Mesodermal cell (in vitro differentiated cells): ENCODE data around the gene UBE2Z.

Experiments
- H3K27ac ChIP-seq: 2 replicates; pipeline ENCODE4 v1.7.0; 2013; ENCODE audit warnings: mild to moderate bottlenecking, low read depth, low read length, moderate library complexity; ENCODE audit not compliant: severe bottlenecking
- H3K36me3 ChIP-seq: 2 replicates; pipeline ENCODE4 v1.7.1; 2013; ENCODE audit warnings: mild to moderate bottlenecking, low read length, moderate library complexity; ENCODE audit not compliant: control insufficient read depth, insufficient read depth
- H3K4me1 ChIP-seq: one replicate; pipeline ENCODE4 v1.7.1; 2013; ENCODE audit warnings: mild to moderate bottlenecking, low read length; ENCODE audit not compliant: insufficient read depth, control insufficient read depth, poor library complexity, severe bottlenecking
- H3K4me3 ChIP-seq: 2 replicates; pipeline ENCODE4 v1.7.0; 2013; ENCODE audit warnings: low read length, control low read depth, mild to moderate bottlenecking; ENCODE audit not compliant: insufficient read depth, poor library complexity, severe bottlenecking; ENCODE audit errors: extremely low read depth
- H3K9me3 ChIP-seq: 2 replicates; pipeline ENCODE4 v1.7.1; 2013; ENCODE audit warnings: mild to moderate bottlenecking, low read length, moderate library complexity; ENCODE audit not compliant: control insufficient read depth
- WGBS, 2 experiments: methylation state at CpG; one replicate each; pipeline ENCODE4 v1.1.5; 2013; ENCODE audit warnings: missing lambda C conversion rate in 2 of 2; ENCODE audit not compliant: insufficient coverage in 2 of 2; 5-methylcytosine and 5-hydroxymethylcytosine counted together

UBE2Z gene

DNA sequence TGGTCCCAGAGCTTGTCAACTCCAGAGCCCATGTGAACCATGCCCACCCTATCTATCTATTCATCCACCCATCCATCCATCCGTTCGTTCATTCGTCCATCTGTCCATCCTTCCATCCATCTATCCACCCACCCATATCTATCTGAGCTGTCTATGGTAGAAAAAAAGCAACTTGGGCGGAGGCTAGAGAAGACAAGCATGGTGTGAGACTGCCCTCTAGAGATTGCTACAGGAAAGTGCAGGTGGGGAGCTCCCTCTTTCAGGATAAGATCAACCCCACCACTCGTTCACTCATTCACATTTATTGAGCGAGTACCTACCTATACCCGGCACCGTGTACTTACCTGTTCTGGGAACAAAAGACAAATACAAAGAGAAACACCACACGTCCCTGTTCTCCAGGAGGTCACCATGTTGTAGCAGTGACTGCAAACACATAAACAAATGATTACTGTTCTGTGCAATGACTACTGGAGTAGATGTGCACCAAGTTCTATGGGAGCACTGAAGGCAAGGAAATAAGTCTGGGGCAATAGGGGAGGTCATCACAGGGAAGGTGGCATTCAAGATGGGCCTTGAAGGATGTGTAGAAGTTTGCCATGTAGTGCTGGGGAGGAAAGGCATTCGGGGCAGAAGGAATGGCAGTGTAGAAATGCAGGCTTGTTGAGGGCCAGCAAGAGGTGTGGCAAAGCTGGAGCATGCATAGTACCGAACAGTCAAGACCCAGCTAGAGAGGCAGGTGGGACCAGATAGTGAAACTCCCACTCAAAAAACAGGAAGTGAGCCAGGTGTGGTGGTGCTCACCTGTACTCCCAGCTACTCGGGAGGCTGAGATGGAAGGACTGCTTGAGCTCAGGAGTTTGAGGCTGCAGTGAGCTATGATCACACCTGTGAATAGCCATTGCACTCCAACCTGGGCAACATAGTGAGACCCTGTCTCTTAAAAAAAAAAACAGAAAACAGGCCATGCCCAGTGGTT, 29.0 kb upstream of the UBE2Z start:
- H3K27ac ChIP-seq, result no peak overlapping the region
- no peaks in the 10 kb centered on the region for H3K4me1 ChIP-seq
- H3K4me3 ChIP-seq, result no peak overlapping the region
- no peaks in the 10 kb centered on the region for H3K36me3 ChIP-seq
- no peaks in the 10 kb centered on the region for H3K9me3 ChIP-seq
- 36 to 54% methylated on average over 5 to 6 of the region's 12 CpGs for WGBS, 2 experiments

DNA sequence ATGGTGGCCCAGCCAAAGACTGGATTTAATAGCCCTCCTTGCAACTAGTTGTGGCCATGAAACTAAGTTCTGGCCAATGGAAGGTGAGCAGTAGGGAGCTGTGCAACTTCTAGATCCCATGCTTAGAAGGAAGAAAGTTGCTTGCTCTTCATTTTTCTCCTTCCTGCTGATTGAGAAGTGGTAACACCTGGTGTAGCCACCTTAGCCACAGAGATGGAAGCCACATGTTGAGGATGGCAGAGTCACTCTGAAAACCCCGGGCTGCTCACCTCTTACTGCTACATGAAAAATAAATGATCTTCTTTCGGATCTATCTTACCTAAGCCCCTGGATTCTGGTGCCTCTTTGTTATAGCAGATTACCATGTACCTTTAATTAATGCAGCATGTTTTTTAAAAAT, 25.9 kb upstream of the UBE2Z start:
- Histone ChIP-seq H3K27ac (no peak overlapping the region), H3K4me1 (peaks cover 5% of the 10 kb centered on the region), H3K9me3 (no peaks in the 10 kb centered on the region), H3K36me3 (no peaks in the 10 kb centered on the region), H3K4me3 (no peak overlapping the region)
- 100% methylated on average over 1 of the region's 2 CpGs; no CpG with 5 or more reads in 1 of the 2 experiments for WGBS, 2 experiments

DNA sequence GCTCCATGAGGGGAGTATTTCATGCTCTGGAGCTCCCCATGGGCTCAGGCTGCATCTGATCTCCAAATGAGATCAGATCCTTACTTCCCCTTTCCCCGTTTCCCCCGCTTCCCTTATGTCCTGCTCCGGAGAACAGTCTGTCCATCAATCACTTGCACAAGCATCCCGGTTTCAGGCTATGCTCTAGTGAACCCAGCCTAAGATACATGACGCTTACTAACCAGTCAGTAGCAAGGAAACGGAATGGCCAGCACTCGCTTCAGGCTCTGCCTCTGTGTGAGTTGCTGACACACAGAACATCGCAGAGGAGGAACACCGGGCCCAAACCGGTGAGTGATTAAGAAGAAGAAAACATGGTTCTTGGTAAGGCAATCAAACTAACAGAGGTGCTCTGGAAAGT, 25.0 kb upstream of the UBE2Z start:
- Histone ChIP-seq H3K9me3 (no peaks in the 10 kb centered on the region), H3K36me3 (no peaks in the 10 kb centered on the region), H3K4me3 (no peak overlapping the region), H3K27ac (no peak overlapping the region), H3K4me1 (peaks cover 5% of the 10 kb centered on the region)
- WGBS, 2 experiments, result 91 to 94% methylated on average over 10 of the region's 10 CpGs

DNA sequence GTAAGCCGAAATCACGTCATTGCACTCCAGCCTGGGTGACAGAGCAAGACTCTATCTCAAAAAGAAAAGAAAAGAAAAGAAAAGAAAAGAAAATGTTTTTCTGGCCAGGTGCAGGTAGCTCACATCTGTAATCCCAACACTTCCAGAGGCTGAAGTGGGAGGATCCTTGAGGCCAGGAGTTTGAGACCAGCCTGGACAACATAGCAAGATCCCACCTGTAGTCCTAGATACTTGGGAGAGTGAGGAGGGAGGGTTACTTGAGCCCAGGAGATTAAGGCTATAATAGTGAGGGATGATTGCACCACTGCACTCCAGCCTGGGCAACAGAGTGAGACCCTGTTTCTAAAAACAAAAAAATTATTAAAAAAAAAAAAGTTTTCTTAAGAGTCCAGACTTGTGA, 18.1 kb upstream of the UBE2Z start:
- no peak overlapping the region for H3K4me3 ChIP-seq
- H3K36me3 ChIP-seq, result peaks cover 10% of the 10 kb centered on the region
- 82 to 91% methylated on average over 2 of the region's 2 CpGs for WGBS, 2 experiments
- H3K4me1 ChIP-seq, result peaks cover 12% of the 10 kb centered on the region
- no peaks in the 10 kb centered on the region for H3K9me3 ChIP-seq
- no peak overlapping the region for H3K27ac ChIP-seq

DNA sequence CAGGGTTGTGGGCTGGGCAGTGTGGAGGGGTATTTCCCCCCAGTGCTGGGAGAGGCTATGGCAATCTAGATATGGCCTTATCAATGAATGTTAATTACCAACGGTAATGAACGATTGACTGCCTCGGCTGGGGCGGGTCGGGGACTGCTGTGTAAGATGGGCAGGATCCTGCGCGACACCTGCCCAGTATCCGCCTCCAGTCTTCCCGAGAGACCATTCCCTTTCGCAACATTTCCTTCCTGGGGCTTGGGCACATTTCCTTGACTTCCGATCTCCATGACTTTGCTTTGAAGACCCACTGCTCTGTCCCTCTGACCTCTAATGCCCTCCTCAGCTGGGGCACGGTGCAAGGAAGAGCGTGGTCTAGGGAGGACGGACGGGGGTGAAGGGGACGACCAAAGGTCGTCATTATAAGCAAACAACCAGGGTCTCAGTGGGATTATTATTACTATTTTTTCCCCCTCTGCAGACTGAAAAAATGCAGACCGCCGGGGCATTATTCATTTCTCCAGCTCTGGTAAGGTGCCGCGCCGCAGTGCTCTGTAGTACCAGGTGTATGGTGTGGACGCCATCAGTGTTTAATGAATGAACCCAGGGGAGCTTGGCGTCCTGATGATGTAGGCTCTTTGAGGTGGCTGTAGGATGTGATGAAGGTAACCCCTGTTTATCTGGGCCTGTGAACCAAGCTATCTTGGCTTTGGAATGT, 15.1 kb upstream of the UBE2Z start:
- H3K27ac ChIP-seq, result peak overlapping the region; percentile 79
- H3K9me3 ChIP-seq, result no peaks in the 10 kb centered on the region
- WGBS, 2 experiments, result 1 to 2% methylated on average over 12 to 16 of the region's 24 CpGs
- peaks cover 37% of the 10 kb centered on the region for H3K36me3 ChIP-seq
- H3K4me1 ChIP-seq, result peaks cover 8% of the 10 kb centered on the region
- peak overlapping the region; percentile 89 for H3K4me3 ChIP-seq

DNA sequence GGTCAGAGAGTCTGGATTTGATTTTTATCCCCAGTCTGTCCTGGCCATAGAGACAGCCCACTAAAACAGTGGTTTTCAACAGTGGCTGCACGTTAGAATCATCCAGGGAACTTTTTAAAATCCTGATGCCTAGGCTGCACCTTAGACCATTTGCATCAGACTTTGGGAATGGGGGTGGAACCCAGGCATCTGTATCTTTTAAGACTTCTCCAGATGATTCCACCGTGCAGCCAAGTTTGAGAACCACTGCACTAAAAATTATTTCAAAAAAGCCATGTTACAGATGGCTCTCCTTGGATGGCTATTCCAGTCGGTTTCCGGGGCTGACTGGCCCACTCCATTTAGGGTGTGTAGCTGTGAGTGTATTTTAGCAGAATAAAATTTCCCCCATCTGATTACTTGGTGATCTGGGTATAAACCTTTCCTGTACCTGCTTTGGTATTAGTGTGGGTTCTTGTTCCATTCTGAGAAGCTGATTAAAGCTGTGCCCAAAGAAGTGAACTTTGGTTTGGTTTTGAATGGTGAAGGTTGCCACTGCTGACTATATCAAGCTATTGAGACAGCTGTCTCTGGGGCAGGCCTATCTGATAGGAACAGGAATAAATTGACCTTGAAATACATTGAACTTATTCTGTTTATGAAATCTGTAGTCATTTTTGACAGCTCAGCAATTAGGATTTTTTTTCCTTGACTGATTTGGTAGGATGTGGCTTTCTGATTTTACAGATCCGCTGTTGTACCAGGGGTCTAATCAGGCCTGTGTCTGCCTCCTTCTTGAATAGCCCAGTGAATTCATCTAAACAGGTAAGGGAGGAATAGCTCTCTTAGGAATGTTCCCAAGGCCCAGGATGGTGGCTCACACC, 14.3 kb upstream of the UBE2Z start:
- H3K9me3 ChIP-seq, result no peaks in the 10 kb centered on the region
- no peak overlapping the region for H3K27ac ChIP-seq
- H3K36me3 ChIP-seq, result peaks cover 40% of the 10 kb centered on the region
- H3K4me3 ChIP-seq, result peak overlapping the region; percentile 89
- peaks cover 8% of the 10 kb centered on the region for H3K4me1 ChIP-seq
- 24 to 55% methylated on average over 2 to 3 of the region's 5 CpGs for WGBS, 2 experiments

DNA sequence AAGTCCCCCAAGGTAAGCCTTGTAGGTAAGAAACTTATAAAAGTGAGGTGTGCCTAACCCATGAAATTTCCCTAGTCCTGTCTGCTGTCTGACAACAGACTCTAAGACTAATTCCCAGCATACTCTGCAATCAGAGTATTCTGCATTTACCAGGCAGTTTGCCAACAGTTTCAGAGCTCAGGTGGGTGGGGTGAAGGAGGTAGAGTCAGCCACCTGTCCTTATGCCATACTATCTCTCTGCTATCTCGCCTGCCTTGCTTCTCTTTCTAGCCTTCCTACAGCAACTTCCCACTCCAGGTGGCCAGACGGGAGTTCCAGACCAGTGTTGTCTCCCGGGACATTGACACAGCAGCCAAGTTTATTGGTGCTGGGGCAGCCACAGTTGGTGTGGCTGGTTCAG, 13.3 kb upstream of the UBE2Z start:
- 74 to 83% methylated on average over 1 to 2 of the region's 3 CpGs for WGBS, 2 experiments
- Histone ChIP-seq H3K27ac (no peak overlapping the region), H3K4me3 (no peak overlapping the region), H3K4me1 (peaks cover 8% of the 10 kb centered on the region), H3K9me3 (no peaks in the 10 kb centered on the region), H3K36me3 (peaks cover 40% of the 10 kb centered on the region)

DNA sequence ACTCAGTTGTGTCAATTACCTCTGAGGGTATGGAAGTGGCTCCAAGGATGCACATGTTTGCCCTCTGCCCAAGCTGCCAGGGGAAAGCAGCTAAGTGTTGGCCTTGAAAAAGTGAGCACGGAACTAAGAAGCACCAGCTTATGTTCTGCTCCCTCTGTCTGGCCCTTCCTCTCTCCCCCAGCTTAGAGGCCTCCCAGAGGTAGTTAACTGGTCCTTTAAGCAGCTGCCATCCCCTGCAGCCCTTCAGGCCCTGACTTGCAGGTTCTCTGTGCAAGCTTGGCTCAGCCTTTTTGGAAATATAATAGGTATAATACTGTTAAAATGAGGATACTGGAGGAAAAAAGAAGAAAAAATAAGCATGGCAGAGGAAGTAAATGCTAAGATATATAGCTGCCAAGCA, 7.0 kb upstream of the UBE2Z start:
- no peaks in the 10 kb centered on the region for H3K9me3 ChIP-seq
- no peaks in the 10 kb centered on the region for H3K4me1 ChIP-seq
- 86% methylated on average over 1 of the region's 1 CpG; no CpG with 5 or more reads in 1 of the 2 experiments for WGBS, 2 experiments
- H3K27ac ChIP-seq, result peak overlapping the region; percentile 36
- peaks cover 20% of the 10 kb centered on the region for H3K36me3 ChIP-seq
- H3K4me3 ChIP-seq, result no peak overlapping the region

DNA sequence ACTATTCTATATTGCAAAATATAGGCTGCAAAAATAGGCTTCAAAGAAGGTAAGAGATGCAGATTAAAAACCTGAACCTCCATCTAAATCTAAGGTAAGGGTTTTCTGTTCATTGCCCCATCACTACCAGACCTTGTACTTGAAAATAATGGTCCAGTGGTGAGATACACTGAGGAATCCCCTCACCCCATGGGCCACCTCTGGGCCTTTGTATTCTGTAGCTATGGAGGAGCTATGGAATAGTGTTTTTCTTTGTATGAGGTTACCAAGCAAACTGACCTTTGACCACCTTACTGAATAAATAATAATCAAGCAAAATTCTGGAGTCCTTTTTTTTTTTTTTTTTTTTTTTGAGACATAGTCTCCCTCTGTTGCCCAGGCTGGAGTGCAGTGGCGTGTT, 4.8 kb upstream of the UBE2Z start:
- no peak overlapping the region for H3K4me3 ChIP-seq
- no peaks in the 10 kb centered on the region for H3K36me3 ChIP-seq
- WGBS, 2 experiments, result no CpG with 5 or more reads among the region's 1 CpG
- no peaks in the 10 kb centered on the region for H3K9me3 ChIP-seq
- H3K4me1 ChIP-seq, result no peaks in the 10 kb centered on the region
- no peak overlapping the region for H3K27ac ChIP-seq

DNA sequence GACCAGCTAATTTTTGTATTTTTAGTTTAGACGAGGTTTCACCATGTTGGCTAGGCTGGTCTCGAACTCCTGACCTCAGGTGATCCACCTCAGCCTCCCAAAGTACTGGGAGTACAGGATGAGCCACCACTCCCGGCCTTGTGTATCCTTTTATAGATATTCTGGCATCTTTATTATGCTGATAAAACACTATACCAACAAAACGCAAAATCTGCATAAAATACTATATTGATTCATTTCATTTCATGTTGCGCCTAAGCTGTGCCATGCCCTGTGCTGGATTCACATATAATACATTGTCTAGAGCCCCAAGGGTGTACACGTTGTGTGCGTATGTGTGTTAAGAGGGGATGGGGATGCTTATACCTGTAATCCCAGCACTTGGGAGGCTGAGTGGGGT, 3.8 kb upstream of the UBE2Z start:
- no peaks in the 10 kb centered on the region for H3K4me1 ChIP-seq
- no peak overlapping the region for H3K27ac ChIP-seq
- no peaks in the 10 kb centered on the region for H3K9me3 ChIP-seq
- no peak overlapping the region for H3K4me3 ChIP-seq
- H3K36me3 ChIP-seq, result no peaks in the 10 kb centered on the region
- 94 to 96% methylated on average over 2 to 7 of the region's 7 CpGs for WGBS, 2 experiments
